ENCODE results near the gene PHACTR1. TPM values are rescaled to one million over a fixed set of nuclear protein-coding genes. Genes with fewer than 3 reads are reported as not detected.

Gene PHACTR1
- total and polyA plus RNA-seq, 2 experiments from 2014 or later = 0.65 to 3.2 TPM

DNA sequence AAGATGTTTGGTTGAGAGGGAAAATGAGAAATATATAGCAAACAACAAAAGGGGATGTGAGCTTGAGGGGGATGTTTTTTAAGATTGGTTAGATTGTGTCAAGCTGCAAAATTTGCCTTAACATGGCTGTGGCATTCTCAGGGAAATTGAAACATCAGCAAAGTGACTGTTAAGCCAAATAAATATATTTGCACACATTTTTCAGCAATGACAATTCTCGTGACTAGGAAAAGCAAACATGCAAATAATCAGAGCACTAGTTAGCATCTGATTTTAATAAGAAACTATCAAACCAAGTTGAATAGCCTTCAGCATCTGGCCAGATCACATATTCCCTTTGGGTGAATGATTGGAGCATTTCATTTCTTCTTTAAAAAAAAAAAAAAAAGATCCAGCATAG, 349.0 kb downstream of the PHACTR1 start:
- Histone ChIP-seq H3K4me2 (ENCODE audit: unreplicated experiment) (no peak overlapping the region), H3K9me2 (ENCODE audit: insufficient read depth) (no peaks in the 10 kb centered on the region), H4K20me1 (ENCODE audit: insufficient read depth) (no peaks in the 10 kb centered on the region), H3K9me3 (ENCODE audit: low read depth) (no peaks in the 10 kb centered on the region), H3K4me3 (no peak overlapping the region), H3K9ac (no peak overlapping the region), H3K79me2 (ENCODE audit: insufficient read depth) (no peaks in the 10 kb centered on the region), H2AFZ (no peak overlapping the region), H3K27me3 (replicated peaks; ENCODE audit: insufficient read depth) (no peaks in the 10 kb centered on the region), H3K36me3 (ENCODE audit: low read depth) (no peaks in the 10 kb centered on the region), H3F3A (ENCODE audit: insufficient read depth) (0 out of 2 replicates have a peak, but pooled peaks cover 4% of the 10 kb centered on the region), H3K4me1 (ENCODE audit: insufficient read depth) (no peaks in the 10 kb centered on the region), H3K27ac (no peak overlapping the region)
- TF ChIP-seq EZH2 (IDR thresholded peaks at IDR 0.05; ENCODE audit: insufficient read depth, poor library complexity, severe bottlenecking) (no peak), EZH2phosphoT487 (IDR thresholded peaks at IDR 0.05; ENCODE audit: insufficient read depth, low read depth) (no peak)
- 5 to 7% methylated on average over 1 of the region's 1 CpG for WGBS, 2 experiments (ENCODE audit: low coverage in 1 of 2, low lambda C conversion rate in 2 of 2, missing lambda C conversion rate in 2 of 2)
- in situ Hi-C loops (cut with MboI) = no loop called here
- peak; percentile 47 for DNase-seq

DNA sequence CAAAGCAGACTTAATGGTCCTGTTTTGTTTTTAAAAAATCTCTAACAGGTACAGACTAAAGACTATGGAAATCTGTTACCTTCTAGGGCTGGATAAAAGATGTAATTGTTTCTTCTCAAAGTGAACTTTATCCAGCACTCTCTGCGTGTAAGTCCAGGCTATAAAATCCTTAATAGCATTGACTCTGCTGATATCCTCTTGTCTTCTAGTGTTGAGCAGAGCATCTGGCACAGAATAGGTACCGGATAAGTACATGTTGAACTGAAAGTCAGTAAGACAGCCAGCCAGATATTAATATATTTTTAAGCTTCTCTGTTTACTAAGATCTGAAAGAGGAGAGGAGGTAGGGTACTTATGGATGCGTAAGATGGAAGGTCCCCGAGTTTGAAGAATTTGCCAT, 349.5 kb downstream of the PHACTR1 start:
- no peak overlapping the region for H2AFZ ChIP-seq

DNA sequence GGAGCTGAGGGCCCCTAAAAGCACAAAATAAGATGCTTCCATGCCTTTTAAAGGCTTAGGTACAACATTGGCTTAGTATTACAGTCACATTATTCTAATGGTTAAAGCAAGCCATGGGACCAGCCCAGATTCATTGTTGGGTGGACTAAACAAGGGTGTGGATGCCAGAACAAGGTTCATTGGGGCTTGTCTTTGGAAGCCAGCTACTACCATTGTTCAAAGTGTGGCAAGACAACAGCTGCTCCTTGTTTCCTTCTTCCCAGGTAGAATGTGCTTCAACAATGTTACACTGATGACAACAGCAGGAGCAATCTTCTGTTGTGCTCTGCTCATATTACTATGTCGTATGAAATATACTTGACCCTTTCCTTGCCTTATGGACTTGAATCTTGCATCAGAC, 350.3 kb downstream of the PHACTR1 start:
- DNase-seq = no peak
- Histone ChIP-seq H3K4me2 (ENCODE audit: unreplicated experiment) (no peak overlapping the region), H3K9ac (no peak overlapping the region), H3K27me3 (replicated peaks; ENCODE audit: insufficient read depth) (no peaks in the 10 kb centered on the region; the same call in 1 of the 2 replicates), H3K27ac (no peak overlapping the region), H3K79me2 (ENCODE audit: insufficient read depth) (no peaks in the 10 kb centered on the region), H3K4me3 (no peak overlapping the region), H3K4me1 (ENCODE audit: insufficient read depth) (no peaks in the 10 kb centered on the region), H3K36me3 (ENCODE audit: low read depth) (no peaks in the 10 kb centered on the region), H3F3A (ENCODE audit: insufficient read depth) (0 out of 2 replicates have a peak, but pooled peaks cover 4% of the 10 kb centered on the region), H3K9me3 (ENCODE audit: low read depth) (no peaks in the 10 kb centered on the region), H2AFZ (no peak overlapping the region), H3K9me2 (ENCODE audit: insufficient read depth) (no peaks in the 10 kb centered on the region), H4K20me1 (ENCODE audit: insufficient read depth) (no peaks in the 10 kb centered on the region)
- WGBS, 2 experiments (ENCODE audit: low coverage in 1 of 2, low lambda C conversion rate in 2 of 2, missing lambda C conversion rate in 2 of 2) = 85 to 89% methylated on average over 1 of the region's 1 CpG
- in situ Hi-C loops (cut with MboI) = no loop called here
- no peak for TF ChIP-seq EZH2 (IDR thresholded peaks at IDR 0.05; ENCODE audit: insufficient read depth, poor library complexity, severe bottlenecking)
- no peak for TF ChIP-seq EZH2phosphoT487 (IDR thresholded peaks at IDR 0.05; ENCODE audit: insufficient read depth, low read depth)

More for the DNA sequence above, 349.5 kb downstream of the PHACTR1 start:
- H3K9ac ChIP-seq = no peak overlapping the region
- H3K79me2 ChIP-seq (ENCODE audit: insufficient read depth) = no peaks in the 10 kb centered on the region
- no peak for TF ChIP-seq EZH2phosphoT487 (IDR thresholded peaks at IDR 0.05; ENCODE audit: insufficient read depth, low read depth)
- H3K9me3 ChIP-seq (ENCODE audit: low read depth) = no peaks in the 10 kb centered on the region
- H3K4me2 ChIP-seq (ENCODE audit: unreplicated experiment) = no peak overlapping the region
- H4K20me1 ChIP-seq (ENCODE audit: insufficient read depth) = no peaks in the 10 kb centered on the region
- no peak overlapping the region for H3K27ac ChIP-seq
- 0 out of 2 replicates have a peak, but pooled peaks cover 4% of the 10 kb centered on the region for H3F3A ChIP-seq (ENCODE audit: insufficient read depth)
- 52 to 58% methylated on average over 4 of the region's 4 CpGs for WGBS, 2 experiments (ENCODE audit: low coverage in 1 of 2, low lambda C conversion rate in 2 of 2, missing lambda C conversion rate in 2 of 2)
- no peaks in the 10 kb centered on the region for H3K27me3 ChIP-seq (replicated peaks; ENCODE audit: insufficient read depth)
- no peak overlapping the region for H3K4me3 ChIP-seq
- no peaks in the 10 kb centered on the region for H3K4me1 ChIP-seq (ENCODE audit: insufficient read depth)
- in situ Hi-C loops (cut with MboI) = no loop called here
- H3K9me2 ChIP-seq (ENCODE audit: insufficient read depth) = no peaks in the 10 kb centered on the region
- H3K36me3 ChIP-seq (ENCODE audit: low read depth) = no peaks in the 10 kb centered on the region
- DNase-seq = no peak

DNA sequence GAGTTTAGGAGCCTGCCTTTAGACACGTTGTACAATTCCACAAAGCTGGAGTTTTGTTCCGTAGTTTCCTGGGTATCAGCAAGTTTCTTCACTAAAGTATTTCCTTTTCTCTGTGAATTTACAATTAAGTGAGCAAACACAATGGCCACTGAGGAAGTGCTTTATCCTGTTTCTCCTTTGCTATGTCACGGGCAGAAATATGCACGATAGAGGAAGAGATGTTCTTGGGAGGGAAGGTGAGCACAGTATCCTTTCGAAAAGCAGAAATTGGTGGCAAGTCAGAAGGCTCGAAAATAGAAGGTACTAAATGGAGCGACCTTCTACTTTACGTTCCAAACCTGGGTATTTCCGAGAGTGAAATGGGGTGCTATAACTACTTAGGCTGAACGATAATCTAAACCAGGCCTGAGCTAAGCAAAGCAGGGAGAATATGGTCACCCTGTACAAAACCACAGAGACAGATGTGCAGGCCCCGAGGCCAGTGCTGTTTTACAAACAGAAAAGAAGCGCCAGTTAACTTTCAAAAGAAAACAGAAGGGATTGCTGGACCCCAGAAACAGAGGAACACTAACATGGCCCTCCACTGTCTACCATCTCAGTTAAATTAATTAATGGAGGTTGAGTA, 352.1 kb downstream of the PHACTR1 start:
- no peaks in the 10 kb centered on the region for H3K36me3 ChIP-seq (ENCODE audit: low read depth)
- no peak for TF ChIP-seq EZH2phosphoT487 (IDR thresholded peaks at IDR 0.05; ENCODE audit: insufficient read depth, low read depth)
- TF ChIP-seq EZH2 (IDR thresholded peaks at IDR 0.05; ENCODE audit: insufficient read depth, poor library complexity, severe bottlenecking) = no peak
- H3K4me2 ChIP-seq (ENCODE audit: unreplicated experiment) = no peak overlapping the region
- no peak overlapping the region for H3K27ac ChIP-seq
- no peak overlapping the region for H2AFZ ChIP-seq
- H3K9ac ChIP-seq = no peak overlapping the region
- no peaks in the 10 kb centered on the region for H4K20me1 ChIP-seq (ENCODE audit: insufficient read depth)
- in situ Hi-C loops (cut with MboI) = no loop called here
- no peaks in the 10 kb centered on the region for H3K4me1 ChIP-seq (ENCODE audit: insufficient read depth)
- no peaks in the 10 kb centered on the region for H3K79me2 ChIP-seq (ENCODE audit: insufficient read depth)
- H3K4me3 ChIP-seq = no peak overlapping the region
- no peak for DNase-seq
- no peaks in the 10 kb centered on the region for H3K9me3 ChIP-seq (ENCODE audit: low read depth)
- no peaks in the 10 kb centered on the region; the same call in 1 of the 2 replicates for H3K27me3 ChIP-seq (replicated peaks; ENCODE audit: insufficient read depth)
- no peaks in the 10 kb centered on the region for H3K9me2 ChIP-seq (ENCODE audit: insufficient read depth)
- 83 to 86% methylated on average over 12 of the region's 12 CpGs for WGBS, 2 experiments (ENCODE audit: low coverage in 1 of 2, low lambda C conversion rate in 2 of 2, missing lambda C conversion rate in 2 of 2)
- H3F3A ChIP-seq (ENCODE audit: insufficient read depth) = 0 out of 2 replicates have a peak, but pooled peaks cover 4% of the 10 kb centered on the region

All from GM23248 (cell line).